ENCODE data around the gene ERV3-1.
A peak's percentile ranks its signal among the peaks of the same experiment; 100 is the strongest.
"Not testable (repeated sequence)": the region's sequence is repeated elsewhere in the genome, so short reads cannot be mapped to it uniquely, and the experiment has no call there.

ERV3-1 gene

DNA sequence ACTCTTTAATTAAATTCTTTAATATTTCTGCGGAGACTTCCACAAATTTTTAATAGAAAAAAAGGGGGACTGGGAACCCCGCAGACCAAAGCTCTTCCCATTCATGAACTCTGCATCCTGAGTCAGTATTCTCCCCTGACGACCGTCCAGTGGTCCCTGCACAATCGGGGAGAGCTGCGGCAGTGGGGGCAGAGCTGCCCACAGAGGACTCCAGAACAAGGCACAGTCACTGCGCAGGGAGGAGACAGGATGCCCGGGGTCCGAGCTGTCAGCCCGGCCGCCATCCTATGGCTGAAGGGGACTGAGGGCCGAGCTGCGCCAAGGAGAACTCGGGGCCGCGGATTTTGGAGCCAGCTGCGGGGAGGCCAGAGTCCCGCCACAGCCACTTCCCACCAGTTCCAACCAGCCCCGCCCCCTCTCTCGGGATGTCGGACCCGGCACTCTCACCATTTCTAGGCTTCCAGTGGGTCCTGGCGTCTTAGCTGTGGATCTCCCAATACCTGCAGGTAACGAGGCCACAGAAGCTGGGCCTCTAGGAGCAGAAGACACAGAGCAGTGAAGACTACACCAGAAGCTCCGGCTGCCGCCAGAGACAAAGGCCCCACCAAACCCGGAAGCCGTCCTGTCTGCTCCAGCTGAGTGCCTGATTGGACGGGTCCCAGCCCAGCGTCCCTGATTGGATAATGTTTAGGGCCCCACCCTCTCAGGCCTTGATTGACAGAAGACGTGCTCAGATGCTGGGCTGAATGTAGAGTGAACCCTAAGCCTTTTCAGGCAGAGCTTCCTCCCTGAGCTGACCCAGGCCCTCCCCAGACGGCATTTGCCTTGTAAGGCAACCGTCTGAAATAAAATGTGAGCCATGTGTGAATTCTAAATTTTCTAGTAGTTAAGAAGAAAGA is at the start of gene ERV3-1:
Gene ERV3-1, minus strand, starts transcription at position 594 of the 899 bp plus-strand sequence. CDS start 13,661 bp downstream, outside the sequence.
- peak; percentile 86 for DNase-seq

- DNase-seq = not testable (repeated sequence)
These were observed 49.3 kb upstream of the ERV3-1 start for GRCh38 chr7:65055786-65056185.

GRCh38 chr7:65054466-65054994 is 48.0 kb upstream of the ERV3-1 start:
- not testable (repeated sequence) for DNase-seq

GRCh38 chr7:65051654-65052053 is 45.2 kb upstream of the ERV3-1 start:
- DNase-seq = not testable (repeated sequence)

- not testable (repeated sequence) for DNase-seq
These were observed 44.7 kb upstream of the ERV3-1 start for GRCh38 chr7:65051139-65051538.

- not testable (repeated sequence) for DNase-seq
These were observed 39.8 kb upstream of the ERV3-1 start for GRCh38 chr7:65046329-65046728.

- not testable (repeated sequence) for DNase-seq
These were observed 39.1 kb upstream of the ERV3-1 start for GRCh38 chr7:65045589-65045988.

- DNase-seq = peak; percentile 47
These were observed 32.3 kb upstream of the ERV3-1 start for GRCh38 chr7:65038767-65039166.

DNA sequence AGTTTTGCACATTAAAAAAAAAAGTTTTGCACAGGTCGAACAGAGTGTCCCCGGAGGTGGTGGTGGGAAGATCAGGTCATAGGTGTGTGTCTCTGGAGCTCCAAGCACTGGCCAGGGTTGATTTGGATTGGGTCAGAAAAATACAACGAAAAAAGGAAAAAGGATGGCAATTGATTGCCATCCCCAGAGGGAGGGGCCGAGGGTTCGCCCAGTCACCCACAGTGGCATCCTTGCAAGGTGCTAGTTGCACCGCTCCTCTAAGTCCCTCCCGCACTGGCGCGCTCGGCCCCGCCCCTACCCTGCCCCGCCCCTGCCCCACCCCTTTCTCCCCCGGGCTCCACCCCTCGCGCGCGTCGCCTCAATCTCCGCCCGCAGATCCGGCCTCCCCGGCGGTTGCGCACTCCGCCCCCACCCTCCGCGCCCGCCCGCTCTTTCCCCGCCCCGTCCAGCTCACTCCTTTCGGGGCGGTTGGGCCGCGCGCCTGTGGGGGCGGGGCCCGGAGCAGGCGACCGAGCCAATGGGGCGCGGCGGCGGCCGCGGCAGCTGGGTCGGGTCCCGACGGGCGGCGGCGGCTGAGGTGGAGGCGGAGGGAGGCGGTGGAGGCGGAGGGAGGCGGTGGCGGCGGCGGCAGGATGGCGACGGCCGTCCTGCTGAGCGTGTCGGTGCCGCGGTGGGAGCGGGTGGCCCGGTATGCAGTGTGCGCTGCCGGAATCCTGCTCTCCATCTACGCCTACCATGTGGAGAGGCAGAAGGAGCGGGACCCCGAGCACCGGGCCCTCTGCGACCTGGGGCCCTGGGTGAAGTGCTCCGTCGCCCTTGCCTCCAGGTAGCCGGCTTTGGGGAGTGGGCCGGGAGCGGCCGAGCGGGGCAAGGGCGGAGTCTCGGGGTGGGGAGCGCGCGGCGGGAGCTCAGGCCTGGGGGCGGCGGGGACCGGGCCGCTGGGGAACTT is 31.5 kb upstream of the ERV3-1 start:
- peak; percentile 95 for DNase-seq

DNA sequence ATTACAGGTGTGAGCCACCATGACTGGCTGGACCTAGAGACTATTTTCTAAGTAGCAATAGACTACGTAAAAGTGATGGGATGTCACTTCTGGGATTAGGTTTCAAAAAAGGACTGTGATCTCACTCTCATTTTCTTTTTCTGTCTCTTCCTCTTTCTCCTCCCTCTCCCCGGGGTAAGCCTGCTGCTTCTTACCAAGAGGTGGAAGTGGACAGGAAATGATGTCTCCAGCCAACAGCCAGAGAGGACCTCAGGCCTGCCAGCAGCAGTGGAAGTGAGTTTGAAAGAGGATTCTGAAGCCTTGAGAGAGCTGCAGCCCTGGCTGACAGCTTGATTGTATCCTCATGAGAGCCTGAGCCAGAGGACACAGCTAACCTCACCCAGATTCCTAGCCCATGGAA is 30.0 kb upstream of the ERV3-1 start:
- DNase-seq = not testable (repeated sequence)

DNA sequence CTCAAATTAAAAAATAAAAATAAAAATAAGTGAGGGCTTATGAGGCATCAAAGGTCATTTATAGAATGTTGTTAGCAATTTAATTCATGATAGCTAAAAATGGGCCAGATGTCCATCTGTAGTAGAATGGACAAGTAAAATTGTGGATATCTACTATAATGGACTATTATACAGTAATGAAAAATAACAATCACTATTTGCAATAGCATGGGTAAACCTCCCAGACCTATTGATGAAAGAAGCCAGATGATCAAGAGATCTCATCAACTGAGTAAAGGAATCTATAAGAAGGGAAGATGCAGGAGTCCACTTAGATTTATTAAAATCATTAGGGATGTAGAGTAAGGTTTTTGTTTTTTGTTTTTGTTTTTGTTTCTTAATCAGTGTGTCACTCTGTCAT is 29.0 kb upstream of the ERV3-1 start:
- not testable (repeated sequence) for DNase-seq

GRCh38 chr7:65034120-65034782 is 27.8 kb upstream of the ERV3-1 start:
- not testable (repeated sequence) for DNase-seq

DNA sequence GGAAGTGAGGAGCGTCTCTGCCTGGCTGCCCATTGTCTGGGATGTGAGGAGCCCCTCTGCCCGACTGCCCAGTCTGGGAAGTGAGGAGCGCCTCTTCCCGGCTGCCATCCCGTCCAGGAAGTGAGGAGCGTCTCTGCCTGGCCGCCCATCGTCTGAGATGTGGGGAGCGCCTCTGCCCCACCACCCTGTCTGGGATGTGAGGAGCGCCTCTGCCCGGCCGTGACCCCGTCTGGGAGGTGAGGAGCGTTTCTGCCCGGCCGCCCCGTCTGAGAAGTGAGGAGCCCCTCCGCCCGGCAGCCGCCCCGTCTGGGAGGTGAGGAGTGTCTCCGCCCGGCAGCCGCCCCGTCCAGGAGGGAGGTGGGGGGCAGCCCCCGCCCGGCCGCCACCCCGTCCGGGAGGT is 26.9 kb upstream of the ERV3-1 start:
- not testable (repeated sequence) for DNase-seq

DNA sequence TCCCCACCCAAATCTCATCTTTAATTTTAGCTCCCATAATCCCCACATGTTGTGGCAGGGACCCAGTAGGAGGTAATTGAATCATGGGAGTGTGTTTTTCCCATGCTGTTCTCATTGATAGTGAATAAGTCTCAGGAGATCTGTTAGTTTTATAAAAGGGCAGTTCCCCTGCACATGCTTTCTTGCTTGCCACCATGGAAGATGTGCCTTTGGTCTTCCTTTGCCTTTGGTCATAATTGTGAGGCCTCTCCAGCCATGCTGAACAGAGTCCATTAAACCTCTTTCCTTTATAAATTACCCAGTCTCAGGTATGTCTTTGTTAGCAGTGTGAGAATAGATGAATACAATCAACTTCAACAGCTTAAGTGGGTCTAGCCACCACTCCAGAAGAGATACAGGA is 18.5 kb upstream of the ERV3-1 start:
- not testable (repeated sequence) for DNase-seq

DNA sequence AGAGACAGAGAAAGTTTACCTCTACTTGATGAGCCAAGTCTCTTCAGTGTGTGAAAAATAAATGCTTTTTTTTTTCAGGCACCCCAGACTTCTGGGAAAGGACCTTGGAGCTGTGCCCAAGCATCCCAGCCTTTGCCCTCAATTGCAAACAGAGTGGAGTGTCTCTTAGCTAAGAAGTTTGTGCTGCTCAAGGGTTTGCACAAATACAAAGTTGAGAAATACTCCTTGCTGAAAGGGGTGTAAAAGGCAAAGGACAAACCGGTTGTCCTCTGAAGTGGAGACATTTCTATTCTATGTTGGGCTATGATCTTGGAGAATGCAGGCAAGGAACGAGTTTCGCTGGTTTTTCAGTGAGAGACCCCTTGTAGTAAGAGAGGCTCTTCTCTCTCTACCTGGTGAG is 14.5 kb upstream of the ERV3-1 start:
- DNase-seq = not testable (repeated sequence)

- DNase-seq = not testable (repeated sequence)
These were observed 3.4 kb upstream of the ERV3-1 start for GRCh38 chr7:65009881-65010280.

- not testable (repeated sequence) for DNase-seq
These were observed 2.9 kb upstream of the ERV3-1 start for GRCh38 chr7:65009394-65009793.

DNA sequence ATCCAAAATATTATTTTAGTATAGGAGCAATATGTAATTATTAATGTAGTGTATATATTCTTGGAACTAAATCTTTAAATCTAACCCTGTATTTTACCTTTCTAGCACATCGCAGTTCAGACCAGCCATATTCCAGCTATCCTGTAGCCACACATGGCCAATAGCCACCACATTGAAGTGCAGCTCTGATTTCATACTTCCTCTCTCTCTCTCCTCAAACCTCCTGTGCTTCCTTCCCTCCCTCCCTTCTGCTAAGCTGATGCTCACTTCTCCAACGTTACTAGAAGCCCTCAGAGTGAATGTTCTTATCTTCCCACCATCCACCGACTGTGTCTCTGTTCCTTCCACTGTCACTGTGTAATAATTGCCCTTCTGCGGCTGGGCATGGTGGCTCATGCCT is 549 bp upstream of the ERV3-1 start:
- not testable (repeated sequence) for DNase-seq

DNA sequence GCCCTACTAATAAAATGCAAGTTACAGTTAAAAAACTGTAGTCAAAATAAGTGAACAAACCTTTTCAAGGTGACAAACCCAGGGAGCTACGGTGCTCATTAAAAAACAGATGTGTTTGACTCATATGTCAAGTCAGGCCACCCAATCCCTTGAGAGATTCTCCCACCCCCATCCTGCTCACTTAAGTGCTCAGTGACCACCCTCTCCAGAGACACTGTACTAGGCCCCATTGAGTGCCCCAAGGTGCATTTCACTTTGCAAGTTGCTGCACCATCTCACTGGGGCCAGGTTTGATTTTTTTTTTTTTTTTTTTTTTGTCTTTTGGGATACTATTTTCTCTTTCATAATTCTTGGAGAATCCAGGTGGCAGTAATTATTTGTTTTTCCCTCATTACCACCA is 1.9 kb downstream of the ERV3-1 start:
- no peak for DNase-seq

DNA sequence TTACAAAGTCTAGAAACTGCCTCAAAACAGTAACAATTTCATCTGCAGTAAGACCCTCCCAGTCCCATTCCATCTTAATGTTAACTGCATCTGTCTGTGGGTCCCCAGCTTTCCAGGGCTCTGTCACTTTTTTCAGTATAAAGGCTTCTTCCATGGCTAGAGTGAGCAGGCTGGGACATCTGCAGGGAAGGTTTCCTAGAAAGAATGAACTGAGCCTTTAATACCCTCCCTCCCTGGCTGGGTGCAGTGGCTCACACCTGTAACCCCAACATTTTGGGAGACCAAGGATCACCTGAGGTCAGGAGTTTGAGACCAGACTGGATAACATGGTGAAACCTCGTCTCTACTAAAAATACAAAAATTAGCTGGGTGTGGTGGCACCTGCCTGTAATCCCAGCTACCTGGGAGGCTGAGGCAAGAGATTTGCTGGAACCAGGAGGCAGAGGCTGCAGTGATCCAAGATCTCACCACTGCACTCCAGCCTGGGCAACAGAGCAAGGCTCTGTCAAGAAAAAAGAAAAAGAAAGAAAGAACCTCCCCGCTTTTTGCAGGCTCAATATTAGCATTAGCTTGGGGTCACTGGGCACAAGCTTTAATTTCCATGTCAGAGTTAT is 3.4 kb downstream of the ERV3-1 start:
- DNase-seq = no peak

DNA sequence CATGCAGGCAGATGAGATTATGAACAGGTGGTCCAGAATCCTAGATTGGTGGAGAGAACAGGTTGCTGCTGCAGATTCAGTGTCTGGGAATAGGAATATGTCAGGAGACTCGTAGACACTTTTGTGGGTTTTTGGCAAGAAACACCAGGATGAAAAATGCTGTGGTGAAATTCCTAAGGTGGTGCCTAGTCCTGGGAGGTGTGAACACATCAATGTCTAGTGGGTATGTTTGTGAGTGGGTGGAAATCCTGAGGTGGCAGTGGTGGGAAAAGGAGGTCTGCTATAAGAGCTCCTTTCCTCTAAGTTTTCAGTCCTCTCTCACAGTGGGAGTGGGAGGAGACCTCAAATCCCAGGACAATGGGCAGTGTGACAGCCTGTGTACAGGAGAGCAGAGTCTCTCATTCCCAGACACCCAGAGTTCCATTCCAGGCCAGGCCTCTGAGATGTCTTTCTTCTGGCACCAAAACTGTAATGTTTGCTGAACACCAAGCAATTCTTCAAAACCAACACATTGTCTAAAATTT is 5.1 kb downstream of the ERV3-1 start:
- DNase-seq = no peak

Data from activated T-cell treated with anti-CD3 and anti-CD28 coated beads, Interleukin-2, amount 50 U/mL, for 1 hour (primary cell).